ENCODE data around the gene BUD31. TPM values are rescaled to one million over a fixed set of nuclear protein-coding genes. Genes with fewer than 3 reads are reported as not detected.

The BUD31 gene
- total RNA-seq, 1 experiment from 2014 or later: 154 TPM

GRCh38 chr7:99465421-99465768 is 56.6 kb downstream of the BUD31 start:
- H3K36me3 ChIP-seq (ENCODE audit: control insufficient read depth in 1 of 2, insufficient read depth in 2 of 2, low read length in 2 of 2): peaks cover 6 to 15% of the 10 kb centered on the region in 2 experiments; a peak in 2 of 4 replicates
- CTCF ChIA-PET: no interaction called here
- H3K9me2 ChIP-seq (ENCODE audit: insufficient read depth): no peaks in the 10 kb centered on the region
- DNase-seq (ENCODE audit: low read depth, low spot score) (no peak), ATAC-seq (peak; percentile 10)
- H3K27me3 ChIP-seq (ENCODE audit: insufficient read depth, low read length): no peaks in the 10 kb centered on the region
- peaks cover 62% of the 10 kb centered on the region for H3K79me2 ChIP-seq (ENCODE audit: insufficient read depth, low read length)
- peak overlapping the region; percentile 99 for H3K9ac ChIP-seq (ENCODE audit: low read length)
- intact Hi-C loops (cut with micrococcal nuclease): no loop called here
- TSS peak; percentile 65 for BruUV-seq (replicated peaks)
- POLR2A ChIA-PET: no interaction called here
- peak overlapping the region; percentile 78 for H3K4me2 ChIP-seq (ENCODE audit: low read length)
- H4K20me1 ChIP-seq (ENCODE audit: insufficient read depth): no peaks in the 10 kb centered on the region; the same call in 1 of the 2 replicates
- H3K4me1 ChIP-seq (ENCODE audit: control insufficient read depth in 1 of 2, insufficient read depth in 2 of 2, low read length in 2 of 2): peaks cover 3 to 15% of the 10 kb centered on the region in 2 experiments; a peak in 3 of 4 replicates
- RAD21 ChIA-PET (ENCODE audit: low non-redundant PET in 1 of 2, low total read pairs in 2 of 2, uncharacterized antibody in 2 of 2, unreplicated experiment in 2 of 2): no interaction called here
- peak overlapping the region; percentile 88 to 100 for H3K4me3 ChIP-seq (replicated peaks in 1 of 2; ENCODE audit: low read depth in 1 of 2, low read length in 2 of 2)
- TF ChIP-seq, protein P1, sequence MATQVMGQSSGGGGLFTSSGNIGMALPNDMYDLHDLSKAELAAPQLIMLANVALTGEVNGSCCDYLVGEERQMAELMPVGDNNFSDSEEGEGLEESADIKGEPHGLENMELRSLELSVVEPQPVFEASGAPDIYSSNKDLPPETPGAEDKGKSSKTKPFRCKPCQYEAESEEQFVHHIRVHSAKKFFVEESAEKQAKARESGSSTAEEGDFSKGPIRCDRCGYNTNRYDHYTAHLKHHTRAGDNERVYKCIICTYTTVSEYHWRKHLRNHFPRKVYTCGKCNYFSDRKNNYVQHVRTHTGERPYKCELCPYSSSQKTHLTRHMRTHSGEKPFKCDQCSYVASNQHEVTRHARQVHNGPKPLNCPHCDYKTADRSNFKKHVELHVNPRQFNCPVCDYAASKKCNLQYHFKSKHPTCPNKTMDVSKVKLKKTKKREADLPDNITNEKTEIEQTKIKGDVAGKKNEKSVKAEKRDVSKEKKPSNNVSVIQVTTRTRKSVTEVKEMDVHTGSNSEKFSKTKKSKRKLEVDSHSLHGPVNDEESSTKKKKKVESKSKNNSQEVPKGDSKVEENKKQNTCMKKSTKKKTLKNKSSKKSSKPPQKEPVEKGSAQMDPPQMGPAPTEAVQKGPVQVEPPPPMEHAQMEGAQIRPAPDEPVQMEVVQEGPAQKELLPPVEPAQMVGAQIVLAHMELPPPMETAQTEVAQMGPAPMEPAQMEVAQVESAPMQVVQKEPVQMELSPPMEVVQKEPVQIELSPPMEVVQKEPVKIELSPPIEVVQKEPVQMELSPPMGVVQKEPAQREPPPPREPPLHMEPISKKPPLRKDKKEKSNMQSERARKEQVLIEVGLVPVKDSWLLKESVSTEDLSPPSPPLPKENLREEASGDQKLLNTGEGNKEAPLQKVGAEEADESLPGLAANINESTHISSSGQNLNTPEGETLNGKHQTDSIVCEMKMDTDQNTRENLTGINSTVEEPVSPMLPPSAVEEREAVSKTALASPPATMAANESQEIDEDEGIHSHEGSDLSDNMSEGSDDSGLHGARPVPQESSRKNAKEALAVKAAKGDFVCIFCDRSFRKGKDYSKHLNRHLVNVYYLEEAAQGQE (IDR thresholded peaks at IDR 0.05; ENCODE audit: low read depth): no peak
- no peak for TF ChIP-seq YY1 (IDR thresholded peaks at IDR 0.05; ENCODE audit: extremely low read depth, insufficient replicate concordance, low read depth, low read length)
- TF ChIP-seq POLR2A (IDR thresholded peaks at IDR 0.05; ENCODE audit: borderline replicate concordance, extremely low read depth, insufficient read depth, insufficient read length): no peak
- TF ChIP-seq TCF7L2 (IDR thresholded peaks at IDR 0.05; ENCODE audit: borderline replicate concordance, extremely low read depth, insufficient read depth, insufficient read length): no peak
- H3K27ac ChIP-seq (ENCODE audit: low read depth, low read length): peak overlapping the region; percentile 78
- H3K9me3 ChIP-seq (ENCODE audit: control insufficient read depth in 1 of 2, insufficient read depth in 1 of 2, low read depth in 1 of 2, low read length in 2 of 2): no peaks in the 10 kb centered on the region
- no peak overlapping the region for H2AFZ ChIP-seq (ENCODE audit: low read depth, low read length, poor library complexity, severe bottlenecking)

DNA sequence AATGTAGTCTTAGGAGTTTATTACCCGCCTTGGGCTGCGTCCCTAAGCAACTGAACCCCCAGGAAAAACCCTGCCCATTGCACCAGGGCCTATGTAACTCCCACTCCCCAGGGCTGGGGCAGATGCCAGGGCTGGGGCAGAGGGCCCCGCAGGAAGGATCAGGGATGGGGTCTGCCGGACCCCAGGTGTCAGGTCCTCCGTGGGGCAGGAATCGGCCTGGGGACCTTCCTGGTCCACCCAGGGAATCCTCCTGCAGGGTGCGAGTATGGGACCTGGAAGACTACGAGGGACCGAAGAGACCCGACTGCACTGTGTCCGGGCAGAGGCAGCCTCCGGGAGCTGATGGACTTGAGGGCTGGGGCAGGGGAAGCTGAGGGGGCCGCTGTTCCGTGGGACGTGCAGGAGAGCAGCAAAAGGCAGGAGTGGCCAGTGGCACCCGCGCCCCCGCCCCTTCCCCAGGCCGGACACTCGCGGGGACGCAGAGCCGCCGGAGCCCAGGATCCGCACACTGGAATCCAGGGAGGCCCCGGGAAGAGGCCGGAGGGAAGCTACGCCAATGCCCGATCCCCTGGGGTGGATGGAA is 59.7 kb downstream of the BUD31 start:
- H3K9me2 ChIP-seq (ENCODE audit: insufficient read depth): no peaks in the 10 kb centered on the region
- no peak overlapping the region for H3K9ac ChIP-seq (ENCODE audit: low read length)
- no peaks in the 10 kb centered on the region for H4K20me1 ChIP-seq (ENCODE audit: insufficient read depth)
- H3K4me2 ChIP-seq (ENCODE audit: low read length): no peak overlapping the region
- DNase-seq (ENCODE audit: low read depth, low spot score) (no peak), ATAC-seq (no peak)
- peaks cover 38% of the 10 kb centered on the region for H3K79me2 ChIP-seq (ENCODE audit: insufficient read depth, low read length)
- RAD21 ChIA-PET (ENCODE audit: low non-redundant PET in 1 of 2, low total read pairs in 2 of 2, uncharacterized antibody in 2 of 2, unreplicated experiment in 2 of 2): no interaction called here
- POLR2A ChIA-PET: no interaction called here
- H3K9me3 ChIP-seq (ENCODE audit: control insufficient read depth in 1 of 2, insufficient read depth in 1 of 2, low read depth in 1 of 2, low read length in 2 of 2): no peaks in the 10 kb centered on the region
- intact Hi-C loops (cut with micrococcal nuclease): no loop called here
- H3K27ac ChIP-seq (ENCODE audit: low read depth, low read length): no peak overlapping the region
- H3K4me1 ChIP-seq (ENCODE audit: control insufficient read depth in 1 of 2, insufficient read depth in 2 of 2, low read length in 2 of 2): peaks cover 3 to 22% of the 10 kb centered on the region in 2 experiments; a peak in 3 of 4 replicates
- no peak overlapping the region for H3K4me3 ChIP-seq (replicated peaks in 1 of 2; ENCODE audit: low read depth in 1 of 2, low read length in 2 of 2)
- H3K27me3 ChIP-seq (ENCODE audit: insufficient read depth, low read length): no peaks in the 10 kb centered on the region
- no peak overlapping the region for H2AFZ ChIP-seq (ENCODE audit: low read depth, low read length, poor library complexity, severe bottlenecking)
- H3K36me3 ChIP-seq (ENCODE audit: control insufficient read depth in 1 of 2, insufficient read depth in 2 of 2, low read length in 2 of 2): peaks cover 4 to 5% of the 10 kb centered on the region in 2 experiments; a peak in 2 of 4 replicates
- no TSS peak for BruUV-seq (replicated peaks)
- TF ChIP-seq TCF7L2 (IDR thresholded peaks at IDR 0.05; ENCODE audit: borderline replicate concordance, extremely low read depth, insufficient read depth, insufficient read length) (no peak), YY1 (IDR thresholded peaks at IDR 0.05; ENCODE audit: extremely low read depth, insufficient replicate concordance, low read depth, low read length) (no peak), SP1 (IDR thresholded peaks at IDR 0.05; ENCODE audit: low read depth) (no peak), ZNF274 (IDR thresholded peaks at IDR 0.05; ENCODE audit: low read depth, low read length) (no peak), POLR2A (IDR thresholded peaks at IDR 0.05; ENCODE audit: borderline replicate concordance, extremely low read depth, insufficient read depth, insufficient read length) (no peak), SIN3A (IDR thresholded peaks at IDR 0.05; ENCODE audit: low read depth) (no peak)
- TF ChIP-seq, protein P2, sequence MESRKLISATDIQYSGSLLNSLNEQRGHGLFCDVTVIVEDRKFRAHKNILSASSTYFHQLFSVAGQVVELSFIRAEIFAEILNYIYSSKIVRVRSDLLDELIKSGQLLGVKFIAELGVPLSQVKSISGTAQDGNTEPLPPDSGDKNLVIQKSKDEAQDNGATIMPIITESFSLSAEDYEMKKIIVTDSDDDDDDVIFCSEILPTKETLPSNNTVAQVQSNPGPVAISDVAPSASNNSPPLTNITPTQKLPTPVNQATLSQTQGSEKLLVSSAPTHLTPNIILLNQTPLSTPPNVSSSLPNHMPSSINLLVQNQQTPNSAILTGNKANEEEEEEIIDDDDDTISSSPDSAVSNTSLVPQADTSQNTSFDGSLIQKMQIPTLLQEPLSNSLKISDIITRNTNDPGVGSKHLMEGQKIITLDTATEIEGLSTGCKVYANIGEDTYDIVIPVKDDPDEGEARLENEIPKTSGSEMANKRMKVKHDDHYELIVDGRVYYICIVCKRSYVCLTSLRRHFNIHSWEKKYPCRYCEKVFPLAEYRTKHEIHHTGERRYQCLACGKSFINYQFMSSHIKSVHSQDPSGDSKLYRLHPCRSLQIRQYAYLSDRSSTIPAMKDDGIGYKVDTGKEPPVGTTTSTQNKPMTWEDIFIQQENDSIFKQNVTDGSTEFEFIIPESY (IDR thresholded peaks at IDR 0.05; ENCODE audit: extremely low read depth, insufficient replicate concordance, low read length): no peak
- CTCF ChIA-PET: no interaction called here

All from HCT116 (cell line).